HG02642 (cell line): ENCODE data around the gene ZNF773.
"Not testable (repeated sequence)": the region's sequence is repeated elsewhere in the genome, so short reads cannot be mapped to it uniquely, and the experiment has no call there.

ENCODE experiments used
- ATAC-seq: cut with Tn5 transposase; IDR thresholded peaks from one replicate; pipeline ENCODE4 v1.9.1; 2021; ENCODE audit warnings: mild to moderate bottlenecking; ENCODE audit not compliant: unreplicated experiment, poor library complexity

Gene ZNF773

GRCh38 chr19:57499680-57500395, at the start of gene ZNF773:
TSS of gene ZNF773 (plus strand) at chr19:57499938. CDS start at chr19:57500081, 143 bp downstream.
- ATAC-seq: peak; percentile 98

DNA sequence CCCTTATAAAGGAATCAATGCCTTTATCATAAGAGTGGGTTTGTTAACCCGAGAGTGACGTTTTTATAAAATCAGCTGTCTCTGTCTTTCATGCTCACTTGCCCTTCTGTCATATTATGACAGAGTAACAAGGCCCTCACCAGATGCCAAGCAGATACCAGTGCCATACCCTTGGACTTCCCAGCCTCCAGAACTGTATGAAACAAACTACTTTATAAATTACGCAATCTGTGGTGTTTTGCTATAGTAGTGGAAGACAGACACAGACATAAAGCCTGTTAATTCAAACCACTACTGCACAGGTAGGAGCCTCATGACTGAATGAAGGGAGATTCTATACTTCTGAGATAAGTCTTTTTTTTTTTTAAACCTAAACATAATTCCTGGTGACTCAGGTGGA, 47.4 kb upstream of the ZNF773 start:
- ATAC-seq: no peak

DNA sequence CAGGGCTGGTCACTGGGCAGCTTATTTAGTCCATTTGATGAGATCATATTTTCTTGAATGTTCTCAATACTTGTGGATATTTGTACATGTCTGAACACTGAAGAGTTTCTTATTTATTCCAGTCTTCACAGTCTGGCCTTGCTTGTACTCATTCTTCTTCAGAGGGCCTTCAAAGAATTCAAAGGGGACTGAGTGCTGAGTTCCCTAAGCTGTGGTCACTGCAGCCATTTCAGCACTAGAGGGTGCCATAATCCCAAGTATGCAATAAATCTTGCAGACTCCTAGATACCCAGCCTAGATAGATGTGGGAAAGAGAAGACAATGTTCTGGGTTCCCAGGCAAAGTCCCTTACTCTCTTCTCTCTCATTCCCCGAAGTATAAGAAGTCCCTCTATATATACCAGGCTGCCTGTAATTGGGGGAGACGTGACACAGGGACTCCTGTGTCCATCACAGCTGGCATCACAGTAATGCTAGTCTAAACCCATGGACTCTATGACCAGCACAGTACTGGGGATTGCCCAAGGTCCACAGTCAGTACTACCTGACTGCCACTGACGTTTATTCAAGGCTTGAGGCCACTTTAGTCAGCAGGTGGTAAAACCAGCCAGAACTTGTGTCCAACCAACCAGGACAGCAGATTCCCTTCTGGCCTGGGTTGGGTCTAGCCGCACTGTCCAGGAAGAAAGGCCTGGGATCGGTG, 33.9 kb upstream of the ZNF773 start:
- ATAC-seq: no peak

DNA sequence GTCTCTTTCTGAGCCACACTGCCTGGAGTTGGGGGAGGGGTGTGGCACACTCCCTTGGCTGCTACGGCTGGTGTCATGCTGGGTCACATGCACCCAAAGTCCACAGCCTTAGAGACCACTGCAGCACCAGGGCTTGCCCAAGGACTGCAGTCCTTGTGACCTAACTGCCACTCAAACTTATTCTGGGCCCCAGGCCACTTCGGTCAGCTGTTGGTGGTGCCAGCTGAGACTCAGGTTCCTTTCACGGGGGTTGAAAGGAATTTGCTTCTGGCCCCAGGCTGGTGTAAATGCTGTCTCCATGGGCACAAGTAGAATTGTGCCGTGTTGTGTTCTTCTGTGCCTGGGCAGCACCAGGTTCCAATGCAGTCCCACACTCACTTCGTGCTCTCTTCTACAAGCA, 33.2 kb upstream of the ZNF773 start:
- ATAC-seq: no peak

- ATAC-seq: no peak
Observed at GRCh38 chr19:57473646-57474045, 26.1 kb upstream of the ZNF773 start.

DNA sequence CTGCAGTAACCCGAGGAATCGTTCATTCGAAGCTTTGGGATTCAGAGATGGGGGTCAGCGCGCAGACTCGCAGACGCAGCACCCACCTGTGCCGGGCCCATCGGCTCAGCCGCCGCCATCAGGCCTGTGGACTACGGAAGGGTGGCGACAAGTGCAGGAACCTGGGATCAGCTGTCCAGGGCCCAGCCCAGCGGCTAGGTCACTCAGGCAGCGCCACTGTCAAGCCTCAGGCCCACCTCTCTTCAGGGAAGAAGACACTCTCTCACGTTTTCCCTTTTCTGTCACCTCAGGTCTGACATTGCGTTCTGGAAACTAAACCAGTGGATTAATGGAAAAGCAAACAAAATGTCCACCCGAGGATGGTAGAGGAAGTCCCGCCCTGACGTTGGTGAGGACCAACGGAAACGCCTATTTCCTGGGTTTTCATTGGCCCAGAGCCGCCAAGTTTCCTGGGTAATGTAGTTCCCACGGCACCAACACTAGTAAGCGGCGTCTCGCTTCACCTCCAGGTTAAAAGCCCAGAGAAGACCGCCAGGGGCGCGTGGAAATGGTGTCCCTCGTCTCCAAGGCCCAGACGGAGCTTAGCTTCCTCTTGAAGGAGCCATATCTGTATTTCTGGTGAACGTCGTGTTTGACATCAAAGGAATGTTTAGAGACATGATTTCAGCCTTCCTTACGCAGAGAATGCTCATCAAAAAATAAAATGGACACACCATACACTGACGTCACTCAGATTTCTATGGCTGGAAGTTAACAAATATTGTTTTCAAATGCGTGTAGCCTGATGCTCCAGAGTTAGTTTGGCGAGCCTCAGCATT, 22.3 kb upstream of the ZNF773 start, which contains the start of gene ZNF772:
ZNF772 (minus strand) TSS at position 376 of the 818 bp plus-strand sequence; CDS start at position 119, 257 bp downstream.
- peak; percentile 98 for ATAC-seq

GRCh38 chr19:57487477-57488298, 12.1 kb upstream of the ZNF773 start, which contains the start of gene ZNF419:
TSS of gene ZNF419 (plus strand) at chr19:57487750. CDS start at chr19:57487951, 201 bp downstream.
- ATAC-seq: peak; percentile 97

DNA sequence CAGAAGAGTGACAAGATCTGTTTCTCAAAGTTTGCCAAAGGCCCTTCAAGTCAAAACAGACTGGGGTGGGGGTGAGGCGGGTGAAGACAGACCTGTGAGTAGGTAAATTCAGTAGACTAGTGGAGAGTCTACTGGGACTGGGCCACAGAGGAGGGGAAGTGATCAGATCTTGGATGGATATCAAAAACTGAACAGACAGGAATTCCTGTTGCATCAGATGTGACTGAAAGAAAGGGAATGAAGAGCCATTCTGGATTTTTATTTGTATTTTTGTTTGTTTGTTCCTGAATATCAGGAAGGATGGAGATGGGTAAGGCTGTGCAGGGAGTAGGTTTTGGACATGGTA, 11.5 kb upstream of the ZNF773 start:
- ATAC-seq: not testable (repeated sequence)

DNA sequence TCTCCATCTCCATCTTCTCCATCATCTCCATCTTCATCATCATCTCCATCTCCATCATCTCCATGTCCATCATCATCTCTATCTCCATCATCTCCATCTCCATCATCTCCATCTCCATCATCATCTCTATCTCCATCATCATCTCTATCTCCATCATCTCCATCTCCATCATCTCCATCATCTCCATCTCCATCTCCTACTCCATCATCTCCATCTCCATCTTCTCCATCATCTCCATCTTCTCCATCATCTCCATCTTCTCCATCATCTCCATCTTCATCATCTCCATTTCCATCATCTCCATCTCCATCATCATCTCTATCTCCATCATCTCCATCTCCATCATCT, 432 bp upstream of the ZNF773 start:
- ATAC-seq: not testable (repeated sequence)

GRCh38 chr19:57500400-57500799, 662 bp downstream of the ZNF773 start:
- not testable (repeated sequence) for ATAC-seq

DNA sequence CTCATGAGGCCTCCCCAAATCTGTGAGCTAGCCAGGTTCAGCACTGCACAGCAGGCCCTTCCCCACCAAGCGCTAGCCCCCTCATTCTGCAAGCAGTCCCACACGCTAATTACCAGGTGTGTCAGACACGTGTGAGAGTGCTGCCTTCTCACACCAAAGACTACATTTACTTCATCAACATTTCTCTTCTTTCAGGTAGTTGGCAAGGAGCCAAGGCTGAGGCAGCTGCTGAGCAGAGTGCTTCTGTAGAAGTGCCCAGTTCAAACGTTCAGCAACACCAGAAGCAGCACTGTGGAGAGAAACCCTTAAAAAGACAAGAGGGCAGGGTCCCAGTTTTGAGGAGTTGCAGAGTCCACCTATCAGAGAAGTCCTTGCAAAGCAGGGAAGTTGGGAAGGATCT, 6.4 kb downstream of the ZNF773 start:
- no peak for ATAC-seq

DNA sequence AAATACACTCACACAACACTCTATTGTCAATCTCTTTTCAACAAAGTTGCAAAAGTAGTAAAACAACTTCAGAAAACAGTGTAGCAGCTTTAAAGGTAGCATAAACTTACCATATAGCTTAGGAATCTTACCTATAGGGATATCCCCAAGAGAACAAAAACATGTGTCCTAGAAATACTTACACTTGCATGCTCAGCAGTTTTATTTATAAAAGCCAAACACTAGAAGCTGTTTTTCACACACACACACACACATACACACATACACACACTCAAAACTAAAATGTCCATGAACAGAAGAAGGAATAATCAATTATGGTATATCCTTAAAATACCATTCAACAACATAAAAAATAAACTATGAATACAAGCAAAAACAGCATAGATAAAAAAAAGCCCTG, 11.7 kb downstream of the ZNF773 start:
- ATAC-seq: no peak

- ATAC-seq: no peak
Observed at GRCh38 chr19:57512845-57513244, 13.1 kb downstream of the ZNF773 start.

DNA sequence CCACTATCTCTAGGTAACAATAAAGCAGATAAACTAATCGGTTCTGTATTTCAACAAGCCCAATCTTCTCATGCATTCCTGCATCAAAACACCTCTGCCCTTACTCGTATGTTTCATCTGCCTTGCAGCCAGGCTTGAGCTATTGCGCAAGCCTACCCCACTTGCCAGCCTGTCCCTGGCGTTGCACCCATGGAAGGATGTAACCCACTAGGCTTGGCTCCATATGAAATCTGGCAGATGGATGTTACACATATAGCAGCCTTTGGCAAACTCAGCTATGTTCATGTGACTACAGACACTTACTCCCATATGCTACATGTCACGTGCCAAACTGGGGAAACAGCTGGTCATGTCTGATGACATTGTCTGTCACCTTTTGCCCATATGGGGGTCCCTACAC, 15.5 kb downstream of the ZNF773 start:
- no peak for ATAC-seq

- ATAC-seq: not testable (repeated sequence)
Observed at GRCh38 chr19:57518021-57518420, 18.3 kb downstream of the ZNF773 start.

DNA sequence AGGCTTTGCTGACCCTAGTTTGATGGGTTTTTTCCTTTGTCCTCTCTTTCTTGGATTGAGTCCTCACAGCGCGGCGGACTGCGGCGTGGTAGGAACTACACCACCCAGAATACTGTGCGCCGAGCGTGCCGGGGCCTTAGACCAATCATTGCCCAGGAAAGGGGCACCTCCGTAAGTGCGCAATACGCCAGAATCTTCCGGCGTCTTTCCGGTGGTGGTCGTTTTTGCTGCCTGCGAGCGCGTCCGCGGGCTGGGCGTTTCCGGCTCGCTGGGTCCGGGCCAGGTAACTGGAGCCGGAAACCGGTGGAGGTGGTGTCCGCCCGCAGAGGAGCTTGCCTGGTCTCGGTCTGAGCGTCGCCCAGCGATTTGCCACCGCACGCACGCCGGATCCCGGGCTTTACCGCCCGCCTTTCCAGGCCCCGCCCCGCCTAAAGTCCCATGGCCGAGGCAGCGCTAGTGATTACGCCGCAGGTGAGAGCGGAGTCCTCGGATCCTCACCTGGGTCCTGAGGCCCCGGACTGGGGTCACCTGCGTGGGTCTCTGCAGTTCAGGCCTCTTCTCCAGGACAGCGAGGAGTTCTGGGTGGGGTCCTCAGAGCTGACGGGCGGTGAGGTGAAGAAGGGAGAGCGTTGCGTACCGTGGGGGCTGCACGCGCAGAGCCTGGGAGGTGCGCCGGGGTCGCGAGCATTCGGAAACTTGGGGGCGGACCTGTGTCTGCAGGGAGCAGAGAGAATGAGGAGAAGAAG, 27.6 kb downstream of the ZNF773 start, which contains the start of gene ZNF549:
ZNF549 (plus strand) TSS at position 221 of the 746 bp plus-strand sequence; CDS start at position 439, 218 bp downstream.
- peak; percentile 97 for ATAC-seq

DNA sequence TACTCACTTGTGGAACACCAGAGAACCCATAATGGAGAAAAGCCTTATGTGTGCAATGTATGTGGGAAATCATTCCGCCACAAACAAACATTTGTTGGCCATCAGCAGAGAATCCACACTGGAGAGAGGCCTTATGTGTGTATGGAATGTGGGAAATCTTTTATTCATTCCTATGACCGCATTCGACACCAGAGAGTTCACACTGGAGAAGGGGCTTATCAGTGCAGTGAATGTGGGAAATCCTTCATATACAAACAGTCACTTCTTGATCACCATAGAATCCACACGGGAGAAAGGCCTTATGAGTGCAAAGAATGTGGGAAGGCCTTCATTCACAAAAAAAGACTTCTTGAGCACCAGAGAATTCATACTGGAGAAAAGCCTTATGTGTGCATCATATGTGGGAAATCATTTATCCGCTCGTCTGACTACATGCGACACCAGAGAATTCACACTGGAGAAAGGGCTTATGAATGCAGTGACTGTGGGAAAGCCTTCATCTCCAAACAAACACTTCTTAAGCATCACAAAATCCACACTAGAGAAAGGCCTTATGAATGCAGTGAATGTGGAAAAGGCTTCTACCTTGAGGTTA, 38.3 kb downstream of the ZNF773 start:
- no peak for ATAC-seq

DNA sequence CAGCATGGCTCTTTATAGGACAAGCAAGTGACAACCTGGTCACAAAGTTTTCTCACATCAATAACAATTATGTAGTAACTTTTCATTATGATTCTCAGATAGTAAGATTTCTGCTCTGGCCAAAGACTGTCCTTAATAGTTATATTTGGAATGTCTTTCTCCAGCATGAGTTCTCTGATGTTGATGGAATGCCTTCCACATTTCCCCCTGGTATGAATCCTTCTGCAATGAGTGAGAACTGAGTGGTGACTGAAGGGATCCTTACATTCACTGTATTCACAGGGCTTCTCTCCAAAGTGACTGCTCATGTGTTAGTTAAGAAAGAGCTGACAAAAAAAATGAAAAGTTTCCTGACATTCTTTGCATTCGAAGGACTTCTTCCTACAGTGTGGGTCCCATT, 46.8 kb downstream of the ZNF773 start:
- ATAC-seq: no peak

- no peak for ATAC-seq
Observed at GRCh38 chr19:57552432-57552831, 52.7 kb downstream of the ZNF773 start.
